K562 (cell line): ENCODE measurements around the gene COL11A2. TPM values are rescaled to one million over a fixed set of nuclear protein-coding genes. Genes with fewer than 3 reads are reported as not detected.

Source experiments
- HNRNPK ChIP-seq: fragments of 200-400 bp; formaldehyde crosslinking; IDR thresholded peaks from one replicate; pipeline ENCODE4 v1.6.1; 2018; ENCODE audit warnings: mild to moderate bottlenecking, low read depth, low read length; ENCODE audit not compliant: poor library complexity, severe bottlenecking
- polyA plus RNA-seq, 8 experiments: library from polyadenylated mRNA; depleted of rRNA in 4 of 8; stranded (reverse) in 5 of 8; unstranded in 3 of 8; fragments of >200 nt; fragmentation: Nextera tagmentation in 2 of 8; fragmentation: Illumina TruSeq in 1 of 8; extraction: Ambion mirVana in 2 of 8; extraction: Trizol in 1 of 8; gene quantifications; 2 replicates each; pipeline versions ENCODE4 v1.2.1 to v1.2.3, GENCODE V29; 2011 to 2014; ENCODE audit warnings: inconsistent platforms in 1 of 8, missing spikeins in 1 of 8
- total RNA-seq, 7 experiments: library from RNA; depleted of rRNA in 6 of 7; stranded (reverse); fragments of >200 nt in 6 of 7; fragmentation: Illumina TruSeq in 2 of 7; extraction: Trizol in 2 of 7; gene quantifications; 2 replicates each; pipeline versions ENCODE4 v1.2.1 to v1.2.3, GENCODE V29; 2011 to 2021; ENCODE audit warnings: low replicate concordance in 1 of 7
- TF ChIP-seq, protein P1 (sequence below): sonication (generic); formaldehyde crosslinking; IDR thresholded peaks from 2 replicates; pipeline ENCODE4 v1.8.1; 2023; ENCODE audit warnings: missing genetic modification reagents, mild to moderate bottlenecking, borderline replicate concordance

COL11A2 gene
- total and polyA plus RNA-seq, 9 of the 15 experiments (the other 6 are each of a cell fraction or from before 2014, with no cell fraction given), result 0.04 to 0.35 (median 0.09) TPM; not detected in 1

DNA sequence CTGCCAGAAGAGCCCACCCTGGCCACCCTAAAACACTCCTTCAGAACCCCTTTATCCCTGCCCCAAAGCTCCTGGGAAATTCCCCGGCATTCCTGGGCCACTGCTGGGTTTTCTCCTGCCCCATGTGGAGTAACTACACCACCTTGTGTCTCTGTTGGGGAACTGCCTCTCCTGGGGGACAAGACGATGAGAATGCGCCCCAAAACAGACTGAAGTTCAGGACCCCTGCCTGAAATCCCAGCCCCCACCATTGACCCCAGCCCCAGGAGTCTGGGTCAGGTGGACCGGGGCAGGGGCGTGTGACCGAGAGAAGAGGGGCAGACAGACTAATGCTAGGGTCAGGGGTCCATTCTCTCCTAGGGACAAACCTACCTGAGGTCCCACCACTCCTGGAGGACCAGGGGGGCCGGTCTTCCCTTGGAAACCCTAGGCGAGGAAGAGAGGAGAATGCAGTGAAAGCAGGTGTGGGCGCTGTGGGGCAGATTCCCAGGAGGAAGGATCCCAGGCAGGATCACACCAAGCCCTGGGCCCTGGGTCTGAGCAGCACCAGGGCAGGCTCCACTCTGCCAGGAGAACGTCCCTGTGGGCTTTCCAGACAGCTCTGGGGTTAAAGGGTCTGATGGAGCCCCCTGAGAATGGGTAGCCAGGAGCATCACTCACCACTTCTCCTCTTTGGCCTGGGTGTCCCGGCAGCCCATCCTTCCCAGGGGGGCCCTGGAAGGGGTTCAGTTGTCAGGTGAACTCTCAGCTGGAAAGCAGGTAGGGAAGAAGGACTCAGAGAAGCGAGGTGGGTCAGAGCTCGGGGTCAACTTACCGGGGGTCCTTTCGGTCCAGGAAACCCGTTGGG lies 19.4 kb downstream of the COL11A2 start (continued):
- TF ChIP-seq, protein P1, sequence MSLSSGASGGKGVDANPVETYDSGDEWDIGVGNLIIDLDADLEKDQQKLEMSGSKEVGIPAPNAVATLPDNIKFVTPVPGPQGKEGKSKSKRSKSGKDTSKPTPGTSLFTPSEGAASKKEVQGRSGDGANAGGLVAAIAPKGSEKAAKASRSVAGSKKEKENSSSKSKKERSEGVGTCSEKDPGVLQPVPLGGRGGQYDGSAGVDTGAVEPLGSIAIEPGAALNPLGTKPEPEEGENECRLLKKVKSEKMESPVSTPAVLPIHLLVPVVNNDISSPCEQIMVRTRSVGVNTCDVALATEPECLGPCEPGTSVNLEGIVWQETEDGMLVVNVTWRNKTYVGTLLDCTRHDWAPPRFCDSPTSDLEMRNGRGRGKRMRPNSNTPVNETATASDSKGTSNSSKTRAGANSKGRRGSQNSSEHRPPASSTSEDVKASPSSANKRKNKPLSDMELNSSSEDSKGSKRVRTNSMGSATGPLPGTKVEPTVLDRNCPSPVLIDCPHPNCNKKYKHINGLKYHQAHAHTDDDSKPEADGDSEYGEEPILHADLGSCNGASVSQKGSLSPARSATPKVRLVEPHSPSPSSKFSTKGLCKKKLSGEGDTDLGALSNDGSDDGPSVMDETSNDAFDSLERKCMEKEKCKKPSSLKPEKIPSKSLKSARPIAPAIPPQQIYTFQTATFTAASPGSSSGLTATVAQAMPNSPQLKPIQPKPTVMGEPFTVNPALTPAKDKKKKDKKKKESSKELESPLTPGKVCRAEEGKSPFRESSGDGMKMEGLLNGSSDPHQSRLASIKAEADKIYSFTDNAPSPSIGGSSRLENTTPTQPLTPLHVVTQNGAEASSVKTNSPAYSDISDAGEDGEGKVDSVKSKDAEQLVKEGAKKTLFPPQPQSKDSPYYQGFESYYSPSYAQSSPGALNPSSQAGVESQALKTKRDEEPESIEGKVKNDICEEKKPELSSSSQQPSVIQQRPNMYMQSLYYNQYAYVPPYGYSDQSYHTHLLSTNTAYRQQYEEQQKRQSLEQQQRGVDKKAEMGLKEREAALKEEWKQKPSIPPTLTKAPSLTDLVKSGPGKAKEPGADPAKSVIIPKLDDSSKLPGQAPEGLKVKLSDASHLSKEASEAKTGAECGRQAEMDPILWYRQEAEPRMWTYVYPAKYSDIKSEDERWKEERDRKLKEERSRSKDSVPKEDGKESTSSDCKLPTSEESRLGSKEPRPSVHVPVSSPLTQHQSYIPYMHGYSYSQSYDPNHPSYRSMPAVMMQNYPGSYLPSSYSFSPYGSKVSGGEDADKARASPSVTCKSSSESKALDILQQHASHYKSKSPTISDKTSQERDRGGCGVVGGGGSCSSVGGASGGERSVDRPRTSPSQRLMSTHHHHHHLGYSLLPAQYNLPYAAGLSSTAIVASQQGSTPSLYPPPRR, result no peak
- no peak for TF ChIP-seq HNRNPK
